Trophoblast cell (in vitro differentiated cells and primary cell): Measurements from ENCODE around the gene CTTN.

Source experiments
- DNase-seq, 2 donors: peaks; one replicate each; pipeline ENCODE4 v3.0.0-alpha.2; 2016
- H2AFZ ChIP-seq: 2 replicates; pipeline ENCODE4 v1.6.1; 2013; ENCODE audit warnings: low read length, moderate library complexity, mild to moderate bottlenecking; ENCODE audit not compliant: insufficient read depth, poor library complexity
- H2AK5ac ChIP-seq: 2 replicates; pipeline ENCODE4 v1.6.1; 2013; ENCODE audit warnings: mild to moderate bottlenecking, low read length
- H2BK120ac ChIP-seq: 2 replicates; pipeline ENCODE4 v1.6.1; 2013; ENCODE audit warnings: low read length, mild to moderate bottlenecking, moderate library complexity; ENCODE audit not compliant: insufficient read depth, poor library complexity
- H2BK12ac ChIP-seq: 2 replicates; pipeline ENCODE4 v1.6.1; 2013; ENCODE audit warnings: mild to moderate bottlenecking, low read length, moderate library complexity
- H2BK5ac ChIP-seq: 2 replicates; pipeline ENCODE4 v1.6.1; 2013; ENCODE audit warnings: low read length, low read depth, moderate library complexity, mild to moderate bottlenecking; ENCODE audit not compliant: poor library complexity
- H3K14ac ChIP-seq: 2 replicates; pipeline ENCODE4 v1.6.1; 2013; ENCODE audit warnings: mild to moderate bottlenecking, low read length
- H3K18ac ChIP-seq: 2 replicates; pipeline ENCODE4 v1.6.1; 2013; ENCODE audit warnings: mild to moderate bottlenecking, low read length
- H3K23ac ChIP-seq: 2 replicates; pipeline ENCODE4 v1.6.1; 2013; ENCODE audit warnings: low read length
- H3K27ac ChIP-seq: 2 replicates; pipeline ENCODE4 v1.5.1; 2013; ENCODE audit warnings: low read depth, mild to moderate bottlenecking, inconsistent platforms, low read length, moderate library complexity
- H3K27me3 ChIP-seq: 2 replicates; pipeline ENCODE4 v1.6.1; 2013; ENCODE audit warnings: inconsistent platforms, mild to moderate bottlenecking, low read length, moderate library complexity; ENCODE audit not compliant: insufficient read depth
- H3K36me3 ChIP-seq, 2 experiments: 1 replicate in 1 of 2; 2 replicates in 1 of 2; pipeline ENCODE4 v1.6.1; 2013; ENCODE audit warnings: low read length in 2 of 2, mild to moderate bottlenecking in 2 of 2, moderate library complexity in 1 of 2; ENCODE audit not compliant: insufficient read depth in 2 of 2, control insufficient read depth in 1 of 2
- H3K4ac ChIP-seq: 2 replicates; pipeline ENCODE4 v1.6.1; 2013; ENCODE audit warnings: low read depth, mild to moderate bottlenecking, low read length, moderate library complexity
- H3K4me1 ChIP-seq, 2 experiments: 1 replicate in 1 of 2; 2 replicates in 1 of 2; pipeline ENCODE4 v1.6.1; 2013; ENCODE audit warnings: low read length in 2 of 2, mild to moderate bottlenecking in 2 of 2, moderate library complexity in 1 of 2; ENCODE audit not compliant: insufficient read depth in 2 of 2, control insufficient read depth in 1 of 2
- H3K4me2 ChIP-seq: 2 replicates; pipeline ENCODE4 v1.6.1; 2013; ENCODE audit warnings: inconsistent platforms, mild to moderate bottlenecking, low read length, moderate library complexity
- H3K4me3 ChIP-seq: 2 replicates; pipeline ENCODE4 v1.5.1; 2013; ENCODE audit warnings: mild to moderate bottlenecking, low read depth, low read length, inconsistent platforms
- H3K79me1 ChIP-seq: one replicate; pipeline ENCODE4 v1.6.1; 2013; ENCODE audit warnings: low read length
- H3K79me2 ChIP-seq: 2 replicates; pipeline ENCODE4 v1.6.1; 2013; ENCODE audit warnings: low read length, mild to moderate bottlenecking; ENCODE audit not compliant: control insufficient read depth, insufficient read depth, poor library complexity
- H3K9ac ChIP-seq: 2 replicates; pipeline ENCODE4 v1.6.1; 2013; ENCODE audit warnings: mild to moderate bottlenecking, low read length
- H3K9me3 ChIP-seq: 2 replicates; pipeline ENCODE4 v1.6.1; 2013; ENCODE audit warnings: low read depth, mild to moderate bottlenecking, control low read depth, inconsistent platforms, low read length; ENCODE audit not compliant: insufficient read depth
- H4K12ac ChIP-seq: 2 replicates; pipeline ENCODE4 v1.6.1; 2013; ENCODE audit warnings: low read depth, mild to moderate bottlenecking, low read length, moderate library complexity
- H4K8ac ChIP-seq: 2 replicates; pipeline ENCODE4 v1.6.1; 2013; ENCODE audit warnings: low read depth, mild to moderate bottlenecking, low read length, moderate library complexity
- H4K91ac ChIP-seq: one replicate; pipeline ENCODE4 v1.6.1; 2013; ENCODE audit warnings: low read depth, mild to moderate bottlenecking, low read length, moderate library complexity
- WGBS: extraction: QIAGEN DNeasy Blood & Tissue Kit; methylation state at CpG from one replicate; pipeline ENCODE4 v1.1.7; 2013; ENCODE audit warnings: missing lambda C conversion rate; ENCODE audit not compliant: insufficient read length, insufficient coverage; ENCODE audit errors: extremely low coverage; 5-methylcytosine and 5-hydroxymethylcytosine counted together

The CTTN gene

GRCh38 chr11:70364745-70365543 is 33.4 kb upstream of the CTTN start:
- Histone ChIP-seq H3K9me3 (no peaks in the 10 kb centered on the region), H3K79me1 (no peaks in the 10 kb centered on the region), H2BK120ac (no peak overlapping the region), H2AFZ (no peak overlapping the region), H3K4me2 (no peak overlapping the region), H3K4me3 (no peak overlapping the region), H3K4me1 (no peaks in the 10 kb centered on the region), H3K27me3 (no peaks in the 10 kb centered on the region), H4K91ac (no peak overlapping the region), H3K4ac (no peak overlapping the region), H2AK5ac (no peak overlapping the region), H3K79me2 (no peaks in the 10 kb centered on the region), H4K8ac (no peak overlapping the region), H2BK12ac (no peak overlapping the region), H3K18ac (no peak overlapping the region), H3K23ac (no peak overlapping the region), H4K12ac (no peak overlapping the region), H3K9ac (no peak overlapping the region), H3K27ac (no peak overlapping the region), H3K14ac (no peak overlapping the region), H3K36me3 (peaks cover 31 to 43% of the 10 kb centered on the region in 2 experiments), H2BK5ac (no peak overlapping the region)
- no CpG with 5 or more reads among the region's 25 CpGs for WGBS
- no peak for DNase-seq

GRCh38 chr11:70365544-70365927 is 32.8 kb upstream of the CTTN start:
- no peak overlapping the region for H3K27ac ChIP-seq
- no peak overlapping the region for H3K14ac ChIP-seq
- H3K27me3 ChIP-seq, result no peaks in the 10 kb centered on the region
- no peak overlapping the region for H4K12ac ChIP-seq
- H2BK5ac ChIP-seq, result no peak overlapping the region
- no peak overlapping the region for H3K4ac ChIP-seq
- no peak overlapping the region for H4K8ac ChIP-seq
- DNase-seq, result no peak
- H3K79me1 ChIP-seq, result no peaks in the 10 kb centered on the region
- WGBS, result no CpG with 5 or more reads among the region's 3 CpGs
- H2AK5ac ChIP-seq, result no peak overlapping the region
- H2AFZ ChIP-seq, result no peak overlapping the region
- H3K18ac ChIP-seq, result no peak overlapping the region
- H4K91ac ChIP-seq, result no peak overlapping the region
- H3K36me3 ChIP-seq, result peaks cover 29 to 38% of the 10 kb centered on the region in 2 experiments
- no peak overlapping the region for H3K9ac ChIP-seq
- H3K4me1 ChIP-seq, result no peaks in the 10 kb centered on the region
- no peaks in the 10 kb centered on the region for H3K79me2 ChIP-seq
- no peak overlapping the region for H3K4me2 ChIP-seq
- H3K9me3 ChIP-seq, result no peaks in the 10 kb centered on the region
- H2BK120ac ChIP-seq, result no peak overlapping the region
- no peak overlapping the region for H3K4me3 ChIP-seq
- no peak overlapping the region for H3K23ac ChIP-seq
- H2BK12ac ChIP-seq, result no peak overlapping the region

- Histone ChIP-seq H3K4me1 (no peaks in the 10 kb centered on the region), H2AK5ac (no peak overlapping the region), H2BK120ac (no peak overlapping the region), H3K9ac (no peak overlapping the region), H2BK5ac (no peak overlapping the region), H3K27ac (no peak overlapping the region), H3K36me3 (peaks cover 25 to 37% of the 10 kb centered on the region in 2 experiments), H3K79me2 (no peaks in the 10 kb centered on the region), H4K8ac (no peak overlapping the region), H2AFZ (no peak overlapping the region), H3K27me3 (no peaks in the 10 kb centered on the region), H3K4me3 (no peak overlapping the region), H3K79me1 (no peaks in the 10 kb centered on the region), H4K12ac (no peak overlapping the region), H4K91ac (no peak overlapping the region), H2BK12ac (no peak overlapping the region), H3K18ac (no peak overlapping the region), H3K23ac (no peak overlapping the region), H3K4ac (no peak overlapping the region), H3K4me2 (no peak overlapping the region), H3K14ac (no peak overlapping the region), H3K9me3 (no peaks in the 10 kb centered on the region)
- WGBS, result no CpG with 5 or more reads among the region's 8 CpGs
- DNase-seq, result no peak
These were observed 31.3 kb upstream of the CTTN start for GRCh38 chr11:70367071-70367470.

GRCh38 chr11:70368961-70369360 is 29.4 kb upstream of the CTTN start:
- H3K36me3 ChIP-seq, result peaks cover 24 to 34% of the 10 kb centered on the region in 2 experiments
- H3K4me2 ChIP-seq, result no peak overlapping the region
- no peak overlapping the region for H3K14ac ChIP-seq
- peak in 1 of 2 donors; percentile 56 for DNase-seq
- H4K8ac ChIP-seq, result no peak overlapping the region
- no peak overlapping the region for H3K4ac ChIP-seq
- no peak overlapping the region for H3K18ac ChIP-seq
- H3K9me3 ChIP-seq, result no peaks in the 10 kb centered on the region
- no peak overlapping the region for H2AK5ac ChIP-seq
- H3K79me1 ChIP-seq, result no peaks in the 10 kb centered on the region
- no peak overlapping the region for H2BK12ac ChIP-seq
- H2AFZ ChIP-seq, result no peak overlapping the region
- H3K27ac ChIP-seq, result no peak overlapping the region
- WGBS, result no CpG with 5 or more reads among the region's 2 CpGs
- no peak overlapping the region for H2BK120ac ChIP-seq
- H2BK5ac ChIP-seq, result no peak overlapping the region
- H4K91ac ChIP-seq, result no peak overlapping the region
- no peak overlapping the region for H4K12ac ChIP-seq
- H3K9ac ChIP-seq, result no peak overlapping the region
- no peak overlapping the region for H3K4me3 ChIP-seq
- H3K23ac ChIP-seq, result no peak overlapping the region
- no peaks in the 10 kb centered on the region for H3K27me3 ChIP-seq
- H3K4me1 ChIP-seq, result no peaks in the 10 kb centered on the region
- H3K79me2 ChIP-seq, result no peaks in the 10 kb centered on the region
